Activated naive CD4-positive, alpha-beta T cell (primary cell): ENCODE data around the gene ACAP2.
A peak's percentile ranks its signal among the peaks of the same experiment; 100 is the strongest.

Experiments used
- DNase-seq, 4 experiments: peaks; one replicate each; lab custom pipeline; 2025; lab: John Stamatoyannopoulos, UW

The ACAP2 gene

DNA sequence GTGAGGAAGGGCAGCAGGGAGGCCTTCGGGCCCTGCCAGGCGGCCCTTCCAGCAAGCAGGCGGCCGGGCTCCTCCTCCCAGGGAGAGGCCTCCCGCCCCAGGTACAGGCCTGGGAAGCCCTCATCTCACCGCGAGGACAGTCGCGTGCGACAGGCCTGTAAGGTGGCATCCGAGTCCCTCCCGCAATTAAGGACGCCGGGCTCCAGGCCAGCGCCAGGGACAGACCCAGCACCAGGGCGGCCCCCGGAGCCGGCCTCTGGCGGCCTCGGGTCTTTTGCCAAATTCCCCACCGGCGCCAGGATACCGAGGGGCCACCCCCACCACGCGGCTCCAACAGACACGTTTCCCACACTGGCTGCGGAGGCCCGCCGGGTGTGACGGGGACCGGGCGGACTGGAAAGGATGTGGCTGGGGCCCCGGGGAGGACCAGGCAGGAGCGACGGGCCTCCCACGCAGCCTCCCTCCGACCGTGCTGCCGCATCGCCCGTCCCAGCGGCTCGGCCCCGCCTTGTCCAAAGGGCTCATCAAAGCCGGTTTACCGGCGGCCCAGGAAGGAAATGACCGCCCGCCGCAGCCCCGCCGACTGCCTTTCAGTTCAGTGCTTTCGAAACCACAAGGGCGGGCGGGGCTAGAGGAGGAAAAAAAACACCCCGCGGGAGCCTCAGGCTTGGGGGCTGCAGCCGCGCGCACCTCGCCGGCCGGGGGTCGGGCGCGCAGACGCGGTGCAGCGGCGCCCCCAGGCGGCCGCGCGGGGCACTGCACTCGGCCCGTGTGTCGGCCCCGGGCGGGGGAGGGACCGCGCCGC, 183.1 kb downstream of the ACAP2 start:
- DNase-seq = peak; percentile 49 to 80 (median 62)

DNA sequence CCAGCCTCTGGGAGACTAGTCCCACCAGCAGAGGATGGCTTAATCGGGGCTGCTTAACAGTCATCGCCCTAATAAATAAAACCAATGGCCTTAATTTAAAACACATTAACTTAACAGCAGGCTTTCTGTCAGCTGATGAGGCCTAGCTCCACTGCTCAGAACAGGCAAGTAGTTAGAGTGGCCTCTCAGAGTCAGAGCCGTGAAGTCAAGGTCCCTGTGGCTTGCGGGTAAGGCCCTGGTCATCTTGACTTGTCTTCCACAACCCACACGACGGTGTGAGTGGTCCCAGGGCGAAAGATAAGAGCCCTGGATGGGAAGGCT, 183.7 kb downstream of the ACAP2 start:
- DNase-seq = no peak

DNA sequence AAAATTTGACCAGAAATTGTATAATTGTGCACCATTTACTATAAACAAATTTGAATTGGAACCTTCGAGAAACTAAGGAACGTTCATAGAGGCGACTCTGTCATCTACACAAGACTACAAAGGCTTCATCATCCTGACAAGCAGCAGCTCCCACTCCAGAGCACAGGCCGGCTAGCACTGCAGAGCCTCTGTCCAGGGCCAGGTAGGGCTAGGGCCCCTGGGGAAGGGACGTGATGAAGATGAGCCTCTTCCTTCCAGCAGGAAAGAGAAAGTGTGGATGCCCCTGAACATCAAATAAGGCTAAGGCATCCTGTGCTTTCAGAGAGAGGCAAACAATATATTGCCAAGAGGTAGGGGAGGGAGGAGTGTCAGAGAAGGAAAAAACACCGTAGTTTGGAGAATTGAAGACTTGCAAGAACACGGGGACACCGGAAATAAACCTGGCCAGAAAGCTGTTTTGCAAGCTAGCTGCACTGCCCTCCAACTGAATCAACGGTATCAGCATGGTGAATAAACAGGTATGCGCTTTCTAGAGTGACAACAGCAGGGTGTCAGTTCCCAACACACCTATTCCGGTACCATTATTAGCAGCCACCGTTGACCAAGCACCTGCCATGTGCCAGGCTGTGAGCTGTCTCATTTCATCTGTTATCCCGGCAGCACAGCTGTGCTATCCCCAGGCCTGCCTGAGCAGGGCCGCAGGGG, 184.2 kb downstream of the ACAP2 start:
- no peak for DNase-seq

DNA sequence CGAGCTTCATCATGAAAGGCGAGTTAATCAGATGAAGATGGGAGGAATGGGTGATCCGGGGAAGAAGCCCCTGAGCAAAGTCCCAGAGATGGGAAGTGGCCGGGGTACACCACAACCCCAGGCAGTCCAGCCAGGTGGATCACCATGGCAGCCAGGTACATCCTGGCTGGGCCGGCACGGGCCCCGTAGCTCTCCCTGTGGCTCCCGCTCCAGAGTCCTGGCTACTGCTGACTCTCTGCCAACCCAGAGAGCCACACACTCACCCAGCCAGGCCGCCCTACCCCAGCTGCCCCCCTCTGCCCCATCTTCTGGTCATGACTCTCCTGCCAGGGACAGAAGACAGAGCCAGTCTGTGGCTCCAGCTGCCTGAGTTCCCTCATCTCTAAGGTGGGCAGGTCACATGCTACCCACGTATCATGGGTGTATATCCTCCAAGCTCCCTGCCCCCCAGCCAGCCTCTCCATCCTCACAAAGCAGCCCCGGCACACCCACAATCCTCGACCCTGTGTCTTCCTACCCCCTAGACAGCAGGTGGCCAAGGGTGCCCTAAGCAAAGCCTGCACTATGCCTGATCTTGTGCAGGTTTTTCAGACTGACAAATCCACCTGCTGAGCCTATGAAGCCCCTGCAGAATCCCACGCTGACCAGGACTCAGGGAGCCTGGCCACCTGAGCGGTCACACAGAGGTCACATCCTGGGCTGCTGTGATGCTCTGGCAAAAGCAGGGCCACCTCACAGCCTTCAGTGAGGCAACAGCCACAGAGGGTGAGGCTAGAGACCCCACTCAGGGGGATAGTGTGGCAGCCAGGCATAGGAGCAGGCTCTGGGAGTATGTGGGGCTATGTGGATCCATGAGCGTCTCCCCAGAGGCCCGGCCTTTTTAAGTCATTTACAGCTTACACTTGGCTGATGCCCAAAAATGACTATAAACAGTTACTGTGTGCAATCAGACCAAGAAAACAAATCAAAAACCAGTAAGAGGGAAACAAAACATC, 185.1 kb downstream of the ACAP2 start:
- DNase-seq = no peak

DNA sequence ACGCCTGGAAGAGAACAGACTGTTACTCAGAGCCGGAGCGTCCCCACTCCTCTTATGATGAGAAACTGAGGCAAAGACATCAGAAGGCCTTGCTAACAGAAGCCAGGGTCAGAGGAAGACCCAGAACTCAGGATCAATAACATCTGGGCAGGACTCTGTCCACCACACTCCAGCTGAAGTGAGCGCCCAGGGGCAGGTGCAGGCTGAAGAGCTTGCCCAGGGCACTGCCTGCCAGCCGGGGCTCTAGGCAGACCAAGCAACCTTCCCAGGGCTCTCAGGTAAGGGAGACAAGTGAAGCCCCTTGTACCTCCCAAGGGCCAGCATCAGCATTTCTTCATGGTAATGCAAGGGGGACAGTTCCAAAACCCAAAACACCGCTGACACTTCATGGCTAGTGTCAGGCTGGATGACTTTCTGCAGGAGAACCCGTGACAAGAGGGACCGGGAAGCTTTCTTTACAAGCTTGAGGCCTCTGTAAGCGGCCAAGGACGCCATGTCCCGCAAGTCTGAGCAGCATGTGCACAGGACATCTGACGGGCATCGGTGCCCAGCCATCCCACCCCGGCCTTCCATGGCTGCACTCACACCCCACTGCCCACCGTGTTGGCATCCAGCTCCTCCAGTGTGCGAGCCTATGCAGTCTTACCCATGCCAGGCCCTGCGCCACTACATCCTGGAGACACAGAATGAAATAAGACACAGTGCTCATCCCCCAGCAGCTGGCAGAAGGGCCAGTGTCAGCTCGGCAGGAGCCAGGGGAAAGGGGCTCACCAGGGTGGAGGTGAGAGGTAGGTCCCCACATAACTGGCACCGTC, 186.0 kb downstream of the ACAP2 start:
- no peak for DNase-seq

DNA sequence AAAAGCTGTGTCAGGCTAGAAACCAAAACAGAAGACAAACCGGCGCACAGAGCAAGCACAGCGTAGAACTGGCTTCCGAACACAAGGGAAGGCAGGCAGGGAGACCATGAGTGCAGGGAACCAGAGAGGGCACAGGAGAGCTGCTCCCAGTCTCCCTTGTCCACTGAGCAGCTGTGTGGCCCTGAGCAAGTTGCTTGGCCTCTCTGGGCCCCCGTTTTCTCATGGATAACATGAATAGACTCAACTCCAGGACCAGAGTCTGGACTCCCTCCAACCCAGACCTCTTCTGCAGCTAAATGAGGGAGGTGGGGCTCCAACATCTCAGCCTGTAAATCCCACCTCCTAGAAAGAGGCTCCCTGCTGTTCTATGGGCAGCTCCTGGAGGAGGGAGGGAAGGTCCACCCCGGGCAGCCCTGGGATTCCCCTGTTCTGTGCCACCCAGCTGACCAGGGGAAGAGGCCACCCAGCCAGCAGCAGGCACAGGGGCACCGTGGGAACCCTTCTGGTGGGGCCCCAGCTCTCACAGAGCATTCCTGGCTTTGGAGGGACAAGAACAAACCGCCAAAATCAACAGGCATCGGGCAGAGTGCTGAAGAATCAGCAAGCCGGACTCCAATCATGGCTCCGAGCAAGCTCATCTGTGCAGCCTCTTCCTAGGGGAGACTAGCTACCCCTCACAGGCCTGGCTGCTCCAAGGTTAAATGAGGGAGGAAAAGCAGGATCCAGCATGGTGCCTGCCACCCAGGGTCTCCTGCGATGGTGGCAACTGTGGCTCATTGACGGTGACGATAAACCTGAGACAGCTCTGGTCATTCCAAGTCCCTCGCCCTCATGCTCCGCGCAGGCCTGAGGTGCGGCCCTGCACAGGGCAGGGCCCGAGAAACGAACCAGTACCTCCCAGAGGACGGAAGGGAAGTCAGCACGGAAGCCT, 187.0 kb downstream of the ACAP2 start:
- no peak for DNase-seq

GRCh38 chr3:195255176-195255500, 187.7 kb downstream of the ACAP2 start:
- DNase-seq = no peak

- DNase-seq = no peak
These were observed 188.2 kb downstream of the ACAP2 start for GRCh38 chr3:195254454-195255175.

DNA sequence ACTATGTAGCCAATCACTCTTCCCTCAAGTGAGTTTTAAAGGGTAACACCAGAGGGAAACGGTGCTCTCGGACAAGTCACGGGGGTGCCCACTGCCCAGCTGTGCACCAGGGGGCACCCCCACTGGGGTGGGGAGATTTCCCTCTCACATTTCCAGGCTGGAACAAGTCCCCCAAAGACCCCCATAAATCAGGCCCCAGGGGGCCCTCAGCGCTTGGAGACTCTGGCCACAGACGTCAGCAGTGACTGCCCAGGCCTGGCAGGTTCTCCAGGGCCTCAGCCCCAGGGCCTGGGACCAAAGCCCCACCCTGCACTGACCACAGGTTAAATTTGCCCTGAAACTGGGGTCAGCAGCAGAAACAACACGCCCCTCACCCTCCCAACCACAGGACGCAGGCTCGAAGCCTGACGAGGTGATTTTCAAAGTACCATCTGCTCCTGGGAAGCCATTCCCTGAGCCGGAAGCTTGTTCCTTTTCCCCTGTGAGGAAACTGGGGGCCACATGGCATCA, 188.8 kb downstream of the ACAP2 start:
- no peak for DNase-seq

GRCh38 chr3:195251336-195252065, 191.3 kb downstream of the ACAP2 start:
- DNase-seq = no peak

DNA sequence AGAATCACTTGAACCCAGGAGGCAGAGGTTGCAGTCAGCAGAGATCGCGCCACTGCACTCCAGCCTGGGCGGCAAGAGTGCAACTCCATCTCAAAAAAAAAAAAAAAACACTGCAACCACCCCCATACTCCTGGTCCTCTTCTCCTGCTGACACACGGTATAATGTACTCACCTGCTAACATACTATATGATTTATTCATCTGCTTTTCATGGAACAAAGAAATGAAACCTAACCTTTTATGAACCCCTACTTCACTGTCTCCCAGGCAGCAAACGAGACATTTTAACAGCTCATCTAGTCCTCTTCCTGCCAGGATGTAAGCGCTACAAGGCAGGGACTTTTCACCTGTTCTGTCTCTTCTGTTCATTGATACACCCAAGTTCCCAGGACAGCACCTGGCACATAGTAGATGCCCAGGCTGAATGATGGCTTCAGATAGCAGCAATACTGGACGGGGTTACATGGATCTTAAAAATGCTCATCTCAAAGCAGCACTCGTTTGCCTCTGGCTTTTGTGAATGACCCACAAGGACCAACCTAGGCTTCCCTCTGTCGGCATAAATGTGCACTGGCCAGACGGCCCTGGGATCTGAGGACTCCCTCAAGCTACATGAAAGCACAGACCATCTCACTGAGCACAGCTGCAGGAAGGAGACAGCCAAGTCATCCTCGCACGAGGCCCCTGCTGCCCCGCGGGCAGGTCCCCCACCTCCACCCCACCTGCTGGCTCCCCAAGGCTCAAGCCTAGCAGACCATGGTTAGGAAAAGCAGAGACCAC, 192.2 kb downstream of the ACAP2 start:
- no peak for DNase-seq

DNA sequence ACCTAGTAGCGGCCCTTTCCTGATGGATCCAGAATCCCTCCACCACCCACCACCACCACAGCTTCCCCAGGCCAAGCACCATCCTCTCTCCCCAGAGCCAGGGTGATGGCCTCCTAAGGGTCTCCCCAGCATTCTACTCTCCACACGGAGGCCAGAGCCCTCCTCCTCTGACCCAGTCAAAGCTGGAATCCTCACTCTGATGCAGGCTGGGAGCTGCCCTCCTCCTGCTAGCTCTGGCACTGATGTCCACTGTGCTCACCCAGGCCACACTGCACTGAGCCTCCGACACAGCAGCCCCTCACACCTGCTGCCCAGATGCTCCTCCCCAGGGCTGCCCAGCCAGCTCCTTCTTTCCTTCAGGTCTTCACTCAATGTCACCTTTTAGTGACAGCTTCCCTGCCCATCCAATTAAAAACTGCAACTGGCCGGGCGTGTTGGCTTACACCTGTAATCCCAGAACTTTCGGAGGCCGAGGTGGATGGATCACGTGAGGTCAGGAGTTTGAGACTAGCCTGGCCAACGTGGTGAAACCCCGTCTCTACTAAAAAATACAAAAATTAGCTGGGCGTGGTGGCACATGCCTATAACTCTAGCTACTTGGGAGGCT, 192.9 kb downstream of the ACAP2 start:
- no peak for DNase-seq

GRCh38 chr3:195249057-195249770, 193.6 kb downstream of the ACAP2 start:
- no peak for DNase-seq

DNA sequence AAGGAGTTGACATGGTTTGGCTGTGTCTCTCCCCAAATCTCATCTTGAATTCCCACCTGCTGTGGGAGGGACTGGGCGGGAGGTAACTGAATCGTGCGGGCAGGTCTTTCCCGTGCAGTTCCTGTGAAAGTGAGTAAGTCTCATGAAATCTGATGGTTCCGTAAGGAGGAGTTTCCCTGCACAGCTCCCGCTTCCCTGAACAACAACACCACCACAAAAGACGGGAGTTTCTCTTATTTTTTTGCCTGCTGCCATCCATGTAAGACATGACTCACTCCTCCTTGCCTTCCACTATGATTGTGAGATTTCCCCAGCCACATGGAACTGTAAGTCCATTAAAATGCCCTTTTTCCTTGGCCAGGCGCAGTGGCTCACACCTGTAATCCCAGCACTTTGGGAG, 194.5 kb downstream of the ACAP2 start:
- no peak for DNase-seq

GRCh38 chr3:195247863-195248189, 195.0 kb downstream of the ACAP2 start:
- no peak for DNase-seq

GRCh38 chr3:195247086-195247862, 195.5 kb downstream of the ACAP2 start:
- no peak for DNase-seq
